Duodenal mucosa (tissue), 2 donors: ENCODE measurements around the gene INTS11.

ENCODE experiments used
- H3K27ac ChIP-seq: one replicate; pipeline ENCODE4 v1.7.0; 2013; ENCODE audit warnings: low read depth, low read length
- H3K27me3 ChIP-seq, 2 donors: one replicate each; pipeline ENCODE4 v1.7.0; 2013; ENCODE audit warnings: low read length in 2 of 2, control low read depth in 1 of 2; ENCODE audit not compliant: insufficient read depth in 2 of 2, control insufficient read depth in 1 of 2
- H3K36me3 ChIP-seq, 2 donors: one replicate each; pipeline ENCODE4 v1.7.0; 2013; ENCODE audit warnings: low read length in 2 of 2, control low read depth in 1 of 2; ENCODE audit not compliant: insufficient read depth in 2 of 2, control insufficient read depth in 1 of 2
- H3K4me1 ChIP-seq, 2 donors: one replicate each; pipeline ENCODE4 v1.7.0; 2013; ENCODE audit warnings: low read length in 2 of 2, control low read depth in 1 of 2; ENCODE audit not compliant: insufficient read depth in 2 of 2, control insufficient read depth in 1 of 2
- H3K4me3 ChIP-seq, 2 donors: one replicate each; pipeline ENCODE4 v1.7.0; 2013; ENCODE audit warnings: low read length in 2 of 2, low read depth in 1 of 2
- H3K9ac ChIP-seq, 2 donors: one replicate each; pipeline ENCODE4 v1.7.0; 2013; ENCODE audit warnings: low read length in 2 of 2, low read depth in 1 of 2
- H3K9me3 ChIP-seq, 2 donors: one replicate each; pipeline ENCODE4 v1.7.0; 2013; ENCODE audit warnings: low read length in 2 of 2, control low read depth in 1 of 2; ENCODE audit not compliant: control insufficient read depth in 1 of 2

Gene INTS11

GRCh38 chr1:1329304-1330210 is 5.1 kb upstream of the INTS11 start:
- peaks cover 0 to 35% of the 10 kb centered on the region in 2 donors for H3K27me3 ChIP-seq
- H3K9me3 ChIP-seq = no peaks in the 10 kb centered on the region
- H3K27ac ChIP-seq = no peak overlapping the region
- peaks cover 23 to 45% of the 10 kb centered on the region in 2 donors for H3K4me1 ChIP-seq
- H3K9ac ChIP-seq = no peak overlapping the region
- peaks cover 4 to 33% of the 10 kb centered on the region in 2 donors for H3K36me3 ChIP-seq
- no peak overlapping the region for H3K4me3 ChIP-seq

DNA sequence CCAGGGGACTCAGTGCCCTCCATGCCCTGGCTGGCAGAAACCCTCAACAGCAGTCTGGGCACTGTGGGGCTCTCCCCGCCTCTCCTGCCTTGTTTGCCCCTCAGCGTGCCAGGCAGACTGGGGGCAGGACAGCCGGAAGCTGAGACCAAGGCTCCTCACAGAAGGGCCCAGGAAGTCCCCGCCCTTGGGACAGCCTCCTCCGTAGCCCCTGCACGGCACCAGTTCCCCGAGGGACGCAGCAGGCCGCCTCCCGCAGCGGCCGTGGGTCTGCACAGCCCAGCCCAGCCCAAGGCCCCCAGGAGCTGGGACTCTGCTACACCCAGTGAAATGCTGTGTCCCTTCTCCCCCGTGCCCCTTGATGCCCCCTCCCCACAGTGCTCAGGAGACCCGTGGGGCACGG is 3.8 kb upstream of the INTS11 start:
- Histone ChIP-seq H3K27me3 (peaks cover 0 to 26% of the 10 kb centered on the region in 2 donors), H3K4me3 (no peak overlapping the region), H3K4me1 (peaks cover 22 to 48% of the 10 kb centered on the region in 2 donors), H3K9ac (no peak overlapping the region), H3K27ac (no peak overlapping the region), H3K36me3 (peaks cover 4 to 33% of the 10 kb centered on the region in 2 donors), H3K9me3 (no peaks in the 10 kb centered on the region)

- Histone ChIP-seq H3K9me3 (no peaks in the 10 kb centered on the region), H3K9ac (no peak overlapping the region), H3K27ac (no peak overlapping the region), H3K4me3 (no peak overlapping the region), H3K4me1 (peaks cover 18 to 44% of the 10 kb centered on the region in 2 donors), H3K36me3 (peaks cover 4 to 33% of the 10 kb centered on the region in 2 donors), H3K27me3 (peaks cover 0 to 18% of the 10 kb centered on the region in 2 donors)
These were observed 2.8 kb upstream of the INTS11 start for GRCh38 chr1:1327291-1327690.

- H3K4me3 ChIP-seq = peak overlapping the region; percentile 79 to 87
- H3K27me3 ChIP-seq = peaks cover 0 to 8% of the 10 kb centered on the region in 2 donors
- H3K9ac ChIP-seq = peak overlapping the region; percentile 80 to 95
- peaks cover 4 to 38% of the 10 kb centered on the region in 2 donors for H3K36me3 ChIP-seq
- H3K4me1 ChIP-seq = peaks cover 18 to 37% of the 10 kb centered on the region in 2 donors
- H3K27ac ChIP-seq = no peak overlapping the region
- no peaks in the 10 kb centered on the region for H3K9me3 ChIP-seq
These were observed 1.7 kb upstream of the INTS11 start for GRCh38 chr1:1326075-1326605.

GRCh38 chr1:1325288-1326074 is 1.0 kb upstream of the INTS11 start:
- no peaks in the 10 kb centered on the region for H3K9me3 ChIP-seq
- H3K27ac ChIP-seq = peak overlapping the region; percentile 81
- peaks cover 18 to 36% of the 10 kb centered on the region in 2 donors for H3K4me1 ChIP-seq
- H3K27me3 ChIP-seq = peaks cover 0 to 1% of the 10 kb centered on the region in 2 donors
- H3K36me3 ChIP-seq = peaks cover 4 to 38% of the 10 kb centered on the region in 2 donors
- H3K4me3 ChIP-seq = peak overlapping the region; percentile 79 to 87
- H3K9ac ChIP-seq = peak overlapping the region; percentile 80 to 95

DNA sequence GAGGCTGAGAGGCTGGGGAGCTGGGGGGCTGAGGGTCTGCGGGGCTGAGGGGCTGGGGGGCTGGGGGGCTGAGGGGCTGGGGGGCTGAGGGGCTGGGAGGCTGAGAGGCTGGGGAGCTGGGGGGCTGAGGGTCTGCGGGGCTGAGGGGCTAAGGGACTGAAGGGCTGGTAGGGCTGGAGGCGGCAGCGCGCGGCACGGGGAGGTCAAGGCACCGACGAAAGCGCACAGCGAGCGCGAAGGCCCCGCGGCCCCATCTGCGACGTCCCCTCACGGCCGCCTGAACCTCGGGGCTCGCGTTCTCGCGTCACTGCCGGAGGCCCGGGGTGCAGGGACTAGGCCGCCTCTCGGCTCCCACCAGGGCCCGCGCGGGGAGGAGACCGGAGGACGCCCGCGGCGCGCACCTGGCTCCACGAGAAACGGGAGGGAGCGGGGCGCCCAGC is 356 bp downstream of the INTS11 start:
- peak overlapping the region; percentile 79 to 86 for H3K4me3 ChIP-seq
- H3K4me1 ChIP-seq = peaks cover 18 to 27% of the 10 kb centered on the region in 2 donors
- H3K9me3 ChIP-seq = no peaks in the 10 kb centered on the region
- peaks cover 8 to 37% of the 10 kb centered on the region in 2 donors for H3K36me3 ChIP-seq
- H3K27me3 ChIP-seq = no peaks in the 10 kb centered on the region
- H3K27ac ChIP-seq = peak overlapping the region; percentile 62
- H3K9ac ChIP-seq = peak overlapping the region; percentile 54 to 74

GRCh38 chr1:1322952-1323351 is 1.5 kb downstream of the INTS11 start:
- peak overlapping the region in 1 of 2 donors; percentile 28 for H3K4me3 ChIP-seq
- H3K36me3 ChIP-seq = peaks cover 8 to 35% of the 10 kb centered on the region in 2 donors
- H3K9ac ChIP-seq = no peak overlapping the region
- no peak overlapping the region for H3K27ac ChIP-seq
- H3K9me3 ChIP-seq = no peaks in the 10 kb centered on the region
- H3K4me1 ChIP-seq = peaks cover 18 to 29% of the 10 kb centered on the region in 2 donors
- H3K27me3 ChIP-seq = no peaks in the 10 kb centered on the region

GRCh38 chr1:1322418-1322817 is 2.0 kb downstream of the INTS11 start:
- Histone ChIP-seq H3K27ac (no peak overlapping the region), H3K9me3 (no peaks in the 10 kb centered on the region), H3K4me3 (no peak overlapping the region), H3K9ac (no peak overlapping the region), H3K27me3 (no peaks in the 10 kb centered on the region), H3K36me3 (peaks cover 11 to 30% of the 10 kb centered on the region in 2 donors), H3K4me1 (peaks cover 18 to 29% of the 10 kb centered on the region in 2 donors)

GRCh38 chr1:1321477-1321876 is 3.0 kb downstream of the INTS11 start:
- Histone ChIP-seq H3K27ac (no peak overlapping the region), H3K9ac (no peak overlapping the region), H3K36me3 (peaks cover 11 to 24% of the 10 kb centered on the region in 2 donors), H3K4me3 (no peak overlapping the region), H3K9me3 (no peaks in the 10 kb centered on the region), H3K4me1 (peaks cover 17 to 28% of the 10 kb centered on the region in 2 donors), H3K27me3 (no peaks in the 10 kb centered on the region)
